MM.1S (cell line): Measurements from ENCODE around the gene PDLIM4.
A peak's percentile ranks its signal among the peaks of the same experiment; 100 is the strongest.

ENCODE experiments used
- DNase-seq: peaks from one replicate; pipeline ENCODE4 v3.0.0-alpha.2; 2015
- H2AFZ ChIP-seq: fragments of 300-600 bp; sonication (generic); 2 replicates; pipeline ENCODE4 v1.6.0; 2016; ENCODE audit warnings: antibody characterized with exemption, low read length
- H3F3A ChIP-seq: fragments of 300-600 bp; sonication (generic); 2 replicates; pipeline ENCODE4 v1.6.1; 2016; ENCODE audit warnings: mild to moderate bottlenecking, antibody characterized with exemption, low read length, moderate library complexity, mixed read lengths; ENCODE audit not compliant: insufficient read depth
- H3K27ac ChIP-seq: fragments of 300-600 bp; sonication (generic); 2 replicates; pipeline ENCODE4 v1.5.1; 2016; ENCODE audit warnings: mild to moderate bottlenecking, low read length
- H3K27me3 ChIP-seq: fragments of 300-600 bp; sonication (generic); replicated peaks from 2 replicates; pipeline ENCODE4 v1.6.0; 2016; ENCODE audit warnings: low read length; ENCODE audit not compliant: insufficient read depth
- H3K36me3 ChIP-seq: fragments of 300-600 bp; sonication (generic); replicated peaks from 2 replicates; pipeline ENCODE4 v1.6.1; 2016; ENCODE audit warnings: mild to moderate bottlenecking, low read length, mixed read lengths; ENCODE audit not compliant: insufficient read depth
- H3K4me1 ChIP-seq: fragments of 300-600 bp; sonication (generic); 2 replicates; pipeline ENCODE4 v1.6.1; 2016; ENCODE audit warnings: low read length, mixed read lengths
- H3K4me2 ChIP-seq: fragments of 300-600 bp; sonication (generic); 2 replicates; pipeline ENCODE4 v1.6.0; 2016; ENCODE audit warnings: low read depth, low read length
- H3K4me3 ChIP-seq: fragments of 300-600 bp; sonication (generic); 2 replicates; pipeline ENCODE4 v1.5.1; 2016; ENCODE audit warnings: low read length, mixed read lengths
- H3K79me2 ChIP-seq: fragments of 300-600 bp; sonication (generic); 2 replicates; pipeline ENCODE4 v1.6.1; 2016; ENCODE audit warnings: mixed run types, low read length, mixed read lengths
- H3K9ac ChIP-seq: fragments of 300-600 bp; sonication (generic); 2 replicates; pipeline ENCODE4 v1.6.1; 2016; ENCODE audit warnings: low read length, mixed read lengths
- H3K9me2 ChIP-seq: fragments of 300-600 bp; sonication (generic); replicated peaks from 2 replicates; pipeline ENCODE4 v1.6.1; 2016; ENCODE audit warnings: mild to moderate bottlenecking, low read length, mixed read lengths; ENCODE audit not compliant: insufficient read depth
- H3K9me3 ChIP-seq: fragments of 300-600 bp; sonication (generic); replicated peaks from 2 replicates; pipeline ENCODE4 v1.6.1; 2016; ENCODE audit warnings: mild to moderate bottlenecking, low read length, mixed read lengths; ENCODE audit not compliant: insufficient read depth
- H4K20me1 ChIP-seq: fragments of 300-600 bp; sonication (generic); 2 replicates; pipeline ENCODE4 v1.6.1; 2016; ENCODE audit warnings: mild to moderate bottlenecking, low read length, moderate library complexity, mixed read lengths; ENCODE audit not compliant: insufficient read depth
- CTCF ChIP-seq: fragments of 300-600 bp; sonication (generic); IDR thresholded peaks from 2 replicates; pipeline ENCODE4 v1.5.1; 2016; ENCODE audit warnings: antibody characterized with exemption, low read length, mixed read lengths
- EZH2 ChIP-seq: fragments of 300-600 bp; sonication (generic); optimal IDR thresholded peaks from 2 replicates; pipeline ENCODE3; 2017; ENCODE audit warnings: low read depth, mild to moderate bottlenecking, antibody characterized with exemption, low read length, mixed read lengths
- EZH2phosphoT487 ChIP-seq: fragments of 300-600 bp; sonication (generic); IDR thresholded peaks from 2 replicates; pipeline ENCODE4 v1.6.1; 2018; ENCODE audit warnings: antibody characterized with exemption, low read length

Gene PDLIM4

GRCh38 chr5:132227235-132227484 is 30.3 kb upstream of the PDLIM4 start:
- Histone ChIP-seq H3K9me2 (no peaks in the 10 kb centered on the region), H3K27me3 (no peaks in the 10 kb centered on the region), H3K79me2 (no peaks in the 10 kb centered on the region), H3K36me3 (no peaks in the 10 kb centered on the region), H3K4me3 (peak overlapping the region; percentile 73), H2AFZ (peak overlapping the region; percentile 89), H3K4me1 (no peaks in the 10 kb centered on the region), H3K9ac (peak overlapping the region; percentile 48; the same call in 1 of the 2 replicates), H3K9me3 (no peaks in the 10 kb centered on the region), H3F3A (no peaks in the 10 kb centered on the region), H3K4me2 (peak overlapping the region; percentile 94), H4K20me1 (no peaks in the 10 kb centered on the region), H3K27ac (no peak overlapping the region)
- DNase-seq: no peak
- TF ChIP-seq EZH2phosphoT487 (no peak), CTCF (no peak), EZH2 (no peak)

- TF ChIP-seq CTCF (no peak), EZH2 (no peak), EZH2phosphoT487 (no peak)
- Histone ChIP-seq H3K27ac (no peak within 1 kb of the TSS), H3K4me3 (peak within 1 kb of the TSS; percentile 73), H3K4me2 (peak within 1 kb of the TSS; percentile 94), H3K27me3 (no peaks in the 10 kb centered on the region), H3K9me3 (no peaks in the 10 kb centered on the region), H2AFZ (peak within 1 kb of the TSS; percentile 89), H4K20me1 (no peaks in the 10 kb centered on the region), H3K79me2 (no peaks in the 10 kb centered on the region), H3K9ac (peak within 1 kb of the TSS; percentile 48; the same call in 1 of the 2 replicates), H3F3A (no peaks in the 10 kb centered on the region), H3K4me1 (no peaks in the 10 kb centered on the region), H3K9me2 (no peaks in the 10 kb centered on the region), H3K36me3 (no peaks in the 10 kb centered on the region)
- DNase-seq: peak; percentile 79
Measured at GRCh38 chr5:132227485-132228240, 29.8 kb upstream of the PDLIM4 start, which contains the start of gene P4HA2. Gene P4HA2, minus strand, starts transcription at chr5:132227853. Its CDS starts 9,227 bp downstream, at chr5:132218626.

- no peaks in the 10 kb centered on the region for H3K4me1 ChIP-seq
- H2AFZ ChIP-seq: peak overlapping the region; percentile 89
- no peaks in the 10 kb centered on the region for H3F3A ChIP-seq
- H3K27ac ChIP-seq: no peak overlapping the region
- no peaks in the 10 kb centered on the region for H3K9me2 ChIP-seq
- H3K4me2 ChIP-seq: peak overlapping the region; percentile 94
- no peaks in the 10 kb centered on the region for H3K36me3 ChIP-seq
- H3K27me3 ChIP-seq: no peaks in the 10 kb centered on the region
- TF ChIP-seq CTCF (no peak), EZH2phosphoT487 (no peak), EZH2 (no peak)
- H3K9ac ChIP-seq: peak overlapping the region; percentile 48; the same call in 1 of the 2 replicates
- H3K4me3 ChIP-seq: peak overlapping the region; percentile 73
- H3K9me3 ChIP-seq: no peaks in the 10 kb centered on the region
- H3K79me2 ChIP-seq: no peaks in the 10 kb centered on the region
- DNase-seq: no peak
- H4K20me1 ChIP-seq: no peaks in the 10 kb centered on the region
Measured at GRCh38 chr5:132228241-132229035, 29.1 kb upstream of the PDLIM4 start.
